ENCODE data around the gene UNC79.

Gene UNC79

GRCh38 chr14:93537951-93538350 is 107.2 kb downstream of the UNC79 start:
- WGBS, 2 donors (ENCODE audit: extremely low coverage in 2 of 2, insufficient read length in 2 of 2, insufficient replicate concordance in 1 of 2) = no CpG with 5 or more reads among the region's 16 CpGs
- Histone ChIP-seq H3K9me3 (replicated peaks in 1 of 2; ENCODE audit: control insufficient read depth in 2 of 2, insufficient read depth in 1 of 2, low read depth in 1 of 2, low read length in 2 of 2) (peaks cover 0 to 3% of the 10 kb centered on the region in 2 donors), H2BK15ac (ENCODE audit: low read length) (no peak overlapping the region), H2AK5ac (ENCODE audit: low read depth, low read length) (no peak overlapping the region), H3K79me1 (ENCODE audit: low read depth, low read length) (no peaks in the 10 kb centered on the region), H3K9ac (ENCODE audit: low read depth, low read length, poor library complexity) (no peak overlapping the region), H3K4me1 (ENCODE audit: control insufficient read depth in 2 of 2, insufficient read depth in 1 of 2, low read depth in 1 of 2, low read length in 2 of 2) (peaks cover 0 to 7% of the 10 kb centered on the region in 2 donors), H2BK120ac (ENCODE audit: low read depth, low read length) (no peak overlapping the region), H3K27ac (replicated peaks; ENCODE audit: low read length) (no peak overlapping the region), H3K18ac (ENCODE audit: low read length) (no peak overlapping the region), H3K14ac (ENCODE audit: low read length) (no peak overlapping the region), H2BK5ac (ENCODE audit: low read length) (peak overlapping the region; percentile 43), H3K4me2 (ENCODE audit: insufficient read depth, low read length, poor library complexity, severe bottlenecking) (no peak overlapping the region), H3K23ac (ENCODE audit: low read depth, low read length, poor library complexity) (no peak overlapping the region), H4K91ac (ENCODE audit: low read depth, low read length, poor library complexity) (no peak overlapping the region), H2AFZ (ENCODE audit: low read length) (no peak overlapping the region), H4K8ac (ENCODE audit: low read depth, low read length) (no peak overlapping the region), H3K4ac (ENCODE audit: low read length) (no peak overlapping the region), H3K27me3 (ENCODE audit: control insufficient read depth in 3 of 3, insufficient read depth in 3 of 3, low read depth in 1 of 3, low read length in 3 of 3) (no peaks in the 10 kb centered on the region), H2BK12ac (ENCODE audit: low read length) (no peak overlapping the region), H3K4me3 (ENCODE audit: low read length in 2 of 2) (no peak overlapping the region), H3K36me3 (replicated peaks in 1 of 2; ENCODE audit: control insufficient read depth in 2 of 2, insufficient read depth in 2 of 2, low read length in 2 of 2) (peaks cover 0 to 2% of the 10 kb centered on the region in 2 donors)
- DNase-seq (ENCODE audit: low spot score) = no peak

- Histone ChIP-seq H2AFZ (ENCODE audit: low read length) (no peak overlapping the region), H3K4me1 (ENCODE audit: control insufficient read depth in 2 of 2, insufficient read depth in 1 of 2, low read depth in 1 of 2, low read length in 2 of 2) (peaks cover 0 to 7% of the 10 kb centered on the region in 2 donors), H2BK12ac (ENCODE audit: low read length) (no peak overlapping the region), H3K36me3 (replicated peaks in 1 of 2; ENCODE audit: control insufficient read depth in 2 of 2, insufficient read depth in 2 of 2, low read length in 2 of 2) (peaks cover 0 to 2% of the 10 kb centered on the region in 2 donors), H3K23ac (ENCODE audit: low read depth, low read length, poor library complexity) (no peak overlapping the region), H3K27ac (replicated peaks; ENCODE audit: low read length) (no peak overlapping the region), H3K14ac (ENCODE audit: low read length) (no peak overlapping the region), H2AK5ac (ENCODE audit: low read depth, low read length) (no peak overlapping the region), H3K9me3 (replicated peaks in 1 of 2; ENCODE audit: control insufficient read depth in 2 of 2, insufficient read depth in 1 of 2, low read depth in 1 of 2, low read length in 2 of 2) (peaks cover 0 to 3% of the 10 kb centered on the region in 2 donors), H3K9ac (ENCODE audit: low read depth, low read length, poor library complexity) (no peak overlapping the region), H3K4ac (ENCODE audit: low read length) (no peak overlapping the region), H2BK5ac (ENCODE audit: low read length) (no peak overlapping the region), H2BK15ac (ENCODE audit: low read length) (no peak overlapping the region), H4K8ac (ENCODE audit: low read depth, low read length) (no peak overlapping the region), H3K4me2 (ENCODE audit: insufficient read depth, low read length, poor library complexity, severe bottlenecking) (no peak overlapping the region), H3K4me3 (ENCODE audit: low read length in 2 of 2) (no peak overlapping the region), H3K27me3 (ENCODE audit: control insufficient read depth in 3 of 3, insufficient read depth in 3 of 3, low read depth in 1 of 3, low read length in 3 of 3) (no peaks in the 10 kb centered on the region), H3K18ac (ENCODE audit: low read length) (no peak overlapping the region), H4K91ac (ENCODE audit: low read depth, low read length, poor library complexity) (no peak overlapping the region), H2BK120ac (ENCODE audit: low read depth, low read length) (no peak overlapping the region), H3K79me1 (ENCODE audit: low read depth, low read length) (no peaks in the 10 kb centered on the region)
- WGBS, 2 donors (ENCODE audit: extremely low coverage in 2 of 2, insufficient read length in 2 of 2, insufficient replicate concordance in 1 of 2) = no CpG with 5 or more reads among the region's 9 CpGs
- DNase-seq (ENCODE audit: low spot score) = no peak
These were observed 107.7 kb downstream of the UNC79 start for GRCh38 chr14:93538413-93538812.

- DNase-seq (ENCODE audit: low spot score) = no peak
- no peak overlapping the region for H3K4me2 ChIP-seq (ENCODE audit: insufficient read depth, low read length, poor library complexity, severe bottlenecking)
- H3K4me3 ChIP-seq (ENCODE audit: low read length in 2 of 2) = no peak overlapping the region
- no peak overlapping the region for H3K18ac ChIP-seq (ENCODE audit: low read length)
- H2BK15ac ChIP-seq (ENCODE audit: low read length) = no peak overlapping the region
- no peak overlapping the region for H3K14ac ChIP-seq (ENCODE audit: low read length)
- H2AFZ ChIP-seq (ENCODE audit: low read length) = no peak overlapping the region
- WGBS, 2 donors (ENCODE audit: extremely low coverage in 2 of 2, insufficient read length in 2 of 2, insufficient replicate concordance in 1 of 2) = no CpG with 5 or more reads among the region's 1 CpG
- H3K23ac ChIP-seq (ENCODE audit: low read depth, low read length, poor library complexity) = no peak overlapping the region
- H2BK5ac ChIP-seq (ENCODE audit: low read length) = no peak overlapping the region
- no peak overlapping the region for H3K27ac ChIP-seq (replicated peaks; ENCODE audit: low read length)
- H3K36me3 ChIP-seq (replicated peaks in 1 of 2; ENCODE audit: control insufficient read depth in 2 of 2, insufficient read depth in 2 of 2, low read length in 2 of 2) = peaks cover 0 to 2% of the 10 kb centered on the region in 2 donors
- no peak overlapping the region for H2BK12ac ChIP-seq (ENCODE audit: low read length)
- H3K4me1 ChIP-seq (ENCODE audit: control insufficient read depth in 2 of 2, insufficient read depth in 1 of 2, low read depth in 1 of 2, low read length in 2 of 2) = peaks cover 0 to 7% of the 10 kb centered on the region in 2 donors
- peaks cover 0 to 3% of the 10 kb centered on the region in 2 donors for H3K9me3 ChIP-seq (replicated peaks in 1 of 2; ENCODE audit: control insufficient read depth in 2 of 2, insufficient read depth in 1 of 2, low read depth in 1 of 2, low read length in 2 of 2)
- H4K91ac ChIP-seq (ENCODE audit: low read depth, low read length, poor library complexity) = no peak overlapping the region
- peak overlapping the region; percentile 2 for H3K9ac ChIP-seq (ENCODE audit: low read depth, low read length, poor library complexity)
- no peaks in the 10 kb centered on the region for H3K27me3 ChIP-seq (ENCODE audit: control insufficient read depth in 3 of 3, insufficient read depth in 3 of 3, low read depth in 1 of 3, low read length in 3 of 3)
- H4K8ac ChIP-seq (ENCODE audit: low read depth, low read length) = no peak overlapping the region
- H3K4ac ChIP-seq (ENCODE audit: low read length) = no peak overlapping the region
- no peak overlapping the region for H2BK120ac ChIP-seq (ENCODE audit: low read depth, low read length)
- no peak overlapping the region for H2AK5ac ChIP-seq (ENCODE audit: low read depth, low read length)
- no peaks in the 10 kb centered on the region for H3K79me1 ChIP-seq (ENCODE audit: low read depth, low read length)
These were observed 109.5 kb downstream of the UNC79 start for GRCh38 chr14:93540235-93540634.

GRCh38 chr14:93543766-93544165 is 113.0 kb downstream of the UNC79 start:
- Histone ChIP-seq H4K8ac (ENCODE audit: low read depth, low read length) (no peak overlapping the region), H2BK5ac (ENCODE audit: low read length) (no peak overlapping the region), H3K4me2 (ENCODE audit: insufficient read depth, low read length, poor library complexity, severe bottlenecking) (no peak overlapping the region), H2AK5ac (ENCODE audit: low read depth, low read length) (no peak overlapping the region), H3K18ac (ENCODE audit: low read length) (no peak overlapping the region), H3K9me3 (replicated peaks in 1 of 2; ENCODE audit: control insufficient read depth in 2 of 2, insufficient read depth in 1 of 2, low read depth in 1 of 2, low read length in 2 of 2) (peaks cover 0 to 3% of the 10 kb centered on the region in 2 donors), H3K79me1 (ENCODE audit: low read depth, low read length) (no peaks in the 10 kb centered on the region), H3K14ac (ENCODE audit: low read length) (no peak overlapping the region), H3K23ac (ENCODE audit: low read depth, low read length, poor library complexity) (no peak overlapping the region), H3K4ac (ENCODE audit: low read length) (no peak overlapping the region), H4K91ac (ENCODE audit: low read depth, low read length, poor library complexity) (no peak overlapping the region), H3K36me3 (replicated peaks in 1 of 2; ENCODE audit: control insufficient read depth in 2 of 2, insufficient read depth in 2 of 2, low read length in 2 of 2) (no peaks in the 10 kb centered on the region), H3K27me3 (ENCODE audit: control insufficient read depth in 3 of 3, insufficient read depth in 3 of 3, low read depth in 1 of 3, low read length in 3 of 3) (no peaks in the 10 kb centered on the region), H2BK12ac (ENCODE audit: low read length) (no peak overlapping the region), H3K4me1 (ENCODE audit: control insufficient read depth in 2 of 2, insufficient read depth in 1 of 2, low read depth in 1 of 2, low read length in 2 of 2) (no peaks in the 10 kb centered on the region), H2AFZ (ENCODE audit: low read length) (no peak overlapping the region), H3K27ac (replicated peaks; ENCODE audit: low read length) (no peak overlapping the region), H2BK15ac (ENCODE audit: low read length) (no peak overlapping the region), H2BK120ac (ENCODE audit: low read depth, low read length) (no peak overlapping the region), H3K4me3 (ENCODE audit: low read length in 2 of 2) (no peak overlapping the region), H3K9ac (ENCODE audit: low read depth, low read length, poor library complexity) (no peak overlapping the region)
- no peak for DNase-seq (ENCODE audit: low spot score)

All from neuronal stem cell (in vitro differentiated cells).